Lower leg skin (tissue), 3 donors: Measurements from ENCODE around the gene ENOX1.

Source experiments
- POLR2A ChIP-seq, 2 donors: fragments of 450-650 bp; IDR thresholded peaks; one replicate each; pipeline ENCODE4 v1.6.1; 2016 to 2017; ENCODE audit warnings: antibody characterized with exemption in 2 of 2, mild to moderate bottlenecking in 1 of 2, moderate library complexity in 1 of 2
- TF ChIP-seq, protein P1 (sequence below), 3 donors: fragments of 450-650 bp; IDR thresholded peaks; one replicate each; pipeline ENCODE4 v1.5.1; 2016; ENCODE audit warnings: antibody characterized with exemption in 3 of 3, mild to moderate bottlenecking in 3 of 3, moderate library complexity in 2 of 3

- TF ChIP-seq, protein P1, sequence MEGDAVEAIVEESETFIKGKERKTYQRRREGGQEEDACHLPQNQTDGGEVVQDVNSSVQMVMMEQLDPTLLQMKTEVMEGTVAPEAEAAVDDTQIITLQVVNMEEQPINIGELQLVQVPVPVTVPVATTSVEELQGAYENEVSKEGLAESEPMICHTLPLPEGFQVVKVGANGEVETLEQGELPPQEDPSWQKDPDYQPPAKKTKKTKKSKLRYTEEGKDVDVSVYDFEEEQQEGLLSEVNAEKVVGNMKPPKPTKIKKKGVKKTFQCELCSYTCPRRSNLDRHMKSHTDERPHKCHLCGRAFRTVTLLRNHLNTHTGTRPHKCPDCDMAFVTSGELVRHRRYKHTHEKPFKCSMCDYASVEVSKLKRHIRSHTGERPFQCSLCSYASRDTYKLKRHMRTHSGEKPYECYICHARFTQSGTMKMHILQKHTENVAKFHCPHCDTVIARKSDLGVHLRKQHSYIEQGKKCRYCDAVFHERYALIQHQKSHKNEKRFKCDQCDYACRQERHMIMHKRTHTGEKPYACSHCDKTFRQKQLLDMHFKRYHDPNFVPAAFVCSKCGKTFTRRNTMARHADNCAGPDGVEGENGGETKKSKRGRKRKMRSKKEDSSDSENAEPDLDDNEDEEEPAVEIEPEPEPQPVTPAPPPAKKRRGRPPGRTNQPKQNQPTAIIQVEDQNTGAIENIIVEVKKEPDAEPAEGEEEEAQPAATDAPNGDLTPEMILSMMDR (IDR thresholded peaks at IDR 0.05), result no peak
- TF ChIP-seq POLR2A (IDR thresholded peaks at IDR 0.05), result no peak
These were observed 155.7 kb downstream of the ENOX1 start for GRCh38 chr13:43631106-43631505.
